Neural cell (in vitro differentiated cells): ENCODE results near the gene ARHGEF11. TPM values are rescaled to one million over a fixed set of nuclear protein-coding genes. Genes with fewer than 3 reads are reported as not detected.

Experiments used
- H2AFZ ChIP-seq: fragments of 200-600, 300-800 bp; sonication (generic), shearing (Covaris generic); 2 replicates; pipeline ENCODE4 v1.6.0; 2014; ENCODE audit warnings: low read depth, mild to moderate bottlenecking, antibody characterized with exemption, low read length, moderate library complexity
- H3F3A ChIP-seq: fragments of 200-600 bp; shearing (Covaris generic); 2 replicates; pipeline ENCODE4 v1.6.1; 2016; ENCODE audit warnings: mild to moderate bottlenecking, moderate library complexity, mixed read lengths, antibody characterized with exemption, low read length; ENCODE audit not compliant: insufficient read depth, poor library complexity, severe bottlenecking
- H3K27ac ChIP-seq: fragments of 200-600, 300-800 bp; sonication (generic), shearing (Covaris generic); 2 replicates; pipeline ENCODE4 v1.5.1; 2014; ENCODE audit warnings: mild to moderate bottlenecking, low read length, moderate library complexity
- H3K27me3 ChIP-seq: fragments of 300-800, 200-600 bp; sonication (generic), shearing (Covaris generic); 2 replicates; pipeline ENCODE4 v1.6.0; 2014; ENCODE audit warnings: mild to moderate bottlenecking, low read depth, low read length, moderate library complexity; ENCODE audit not compliant: insufficient read depth
- H3K36me3 ChIP-seq: fragments of 300-800, 200-600 bp; sonication (generic), shearing (Covaris generic); 2 replicates; pipeline ENCODE4 v1.5.1; 2014; ENCODE audit warnings: mild to moderate bottlenecking, antibody characterized with exemption, low read length, moderate library complexity; ENCODE audit not compliant: insufficient read depth
- H3K4me2 ChIP-seq: fragments of 300-800, 200-600 bp; sonication (generic), shearing (Covaris generic); 2 replicates; pipeline ENCODE4 v1.6.0; 2014; ENCODE audit warnings: mild to moderate bottlenecking, low read length
- H3K4me3 ChIP-seq: fragments of 300-800, 200-600 bp; sonication (generic), shearing (Covaris generic); 2 replicates; pipeline ENCODE4 v1.5.1; 2014; ENCODE audit warnings: mild to moderate bottlenecking, low read length, moderate library complexity
- H3K79me2 ChIP-seq: fragments of 200-600 bp; shearing (Covaris generic); replicated peaks from 2 replicates; pipeline ENCODE4 v1.6.0; 2014; ENCODE audit warnings: mild to moderate bottlenecking, low read length, moderate library complexity; ENCODE audit not compliant: insufficient read depth
- H3K9ac ChIP-seq: fragments of 300-800, 200-600 bp; sonication (generic), shearing (Covaris generic); 2 replicates; pipeline ENCODE4 v1.6.1; 2016; ENCODE audit warnings: mild to moderate bottlenecking, low read length, mixed read lengths
- H3K9me2 ChIP-seq: fragments of 200-600 bp; shearing (Covaris generic); 2 replicates; pipeline ENCODE4 v1.6.1; 2016; ENCODE audit warnings: mild to moderate bottlenecking, low read length, mixed read lengths; ENCODE audit not compliant: insufficient read depth
- H3K9me3 ChIP-seq: fragments of 200-600, 300-800 bp; sonication (generic), shearing (Covaris generic); 2 replicates; pipeline ENCODE4 v1.6.1; 2016; ENCODE audit warnings: mild to moderate bottlenecking, mixed run types, low read length, moderate library complexity, mixed read lengths
- H4K20me1 ChIP-seq: fragments of 200-600 bp; shearing (Covaris generic); 2 replicates; pipeline ENCODE4 v1.6.1; 2016; ENCODE audit warnings: mild to moderate bottlenecking, mixed run types; ENCODE audit not compliant: insufficient read depth
- EP300 ChIP-seq: fragments of 450-650 bp; conservative IDR thresholded peaks from 2 replicates; pipeline ENCODE4 v1.6.1; 2014; ENCODE audit warnings: antibody characterized with exemption, mild to moderate bottlenecking, moderate library complexity; ENCODE audit not compliant: poor library complexity, severe bottlenecking
- EZH2 ChIP-seq: fragments of 200-600, 300-800 bp; shearing (Covaris generic), sonication (generic); IDR thresholded peaks from 2 replicates; pipeline ENCODE4 v1.6.1; 2014; ENCODE audit warnings: antibody characterized with exemption, low read length, borderline replicate concordance, mild to moderate bottlenecking; ENCODE audit not compliant: insufficient read depth, poor library complexity, severe bottlenecking
- MXI1 ChIP-seq: fragments of 450-650 bp; conservative IDR thresholded peaks from 2 replicates; pipeline ENCODE4 v1.6.1; 2014; ENCODE audit warnings: antibody characterized with exemption, mild to moderate bottlenecking; ENCODE audit not compliant: poor library complexity, severe bottlenecking
- POLR2AphosphoS5 ChIP-seq: IDR thresholded peaks from 2 replicates; pipeline ENCODE4 v1.6.1; 2012
- RAD21 ChIP-seq: fragments of 450-650 bp; conservative IDR thresholded peaks from 2 replicates; pipeline ENCODE4 v1.6.1; 2014; ENCODE audit warnings: antibody characterized with exemption, mild to moderate bottlenecking, moderate library complexity
- REST ChIP-seq: IDR thresholded peaks from 2 replicates; pipeline ENCODE4 v1.6.1; 2012; ENCODE audit warnings: borderline replicate concordance
- SMC3 ChIP-seq: fragments of 450-650 bp; conservative IDR thresholded peaks from 2 replicates; pipeline ENCODE4 v1.6.1; 2014; ENCODE audit warnings: antibody characterized with exemption, mild to moderate bottlenecking, moderate library complexity; ENCODE audit not compliant: poor library complexity
- TAF1 ChIP-seq: IDR thresholded peaks from 2 replicates; pipeline ENCODE4 v1.6.1; 2012; ENCODE audit warnings: low read depth
- polyA plus RNA-seq: library from polyadenylated mRNA; depleted of rRNA; stranded (reverse); fragments of >200 nt; gene quantifications from 2 replicates; pipeline ENCODE4 v1.2.3, GENCODE V29; 2014
- TF ChIP-seq, protein P1 (sequence below): fragments of 450-650 bp; IDR thresholded peaks from 2 replicates; pipeline ENCODE4 v1.5.1; 2014; ENCODE audit warnings: antibody characterized with exemption, mild to moderate bottlenecking, moderate library complexity; ENCODE audit not compliant: poor library complexity, severe bottlenecking

The ARHGEF11 gene
- polyA plus RNA-seq, 1 donor from 2014 or later, result 33.2 TPM

- Histone ChIP-seq H3F3A (no peaks in the 10 kb centered on the region), H3K79me2 (no peaks in the 10 kb centered on the region), H3K4me3 (no peak overlapping the region), H3K27me3 (peaks cover 76% of the 10 kb centered on the region), H3K9me3 (no peaks in the 10 kb centered on the region), H3K36me3 (no peaks in the 10 kb centered on the region), H2AFZ (no peak overlapping the region), H3K27ac (no peak overlapping the region), H3K4me2 (no peak overlapping the region), H4K20me1 (no peaks in the 10 kb centered on the region), H3K9me2 (no peaks in the 10 kb centered on the region), H3K9ac (no peak overlapping the region)
- TF ChIP-seq POLR2AphosphoS5, result no peak
- no peak for TF ChIP-seq MXI1
- TF ChIP-seq SMC3, result no peak
- TF ChIP-seq REST, result no peak
- TF ChIP-seq EZH2, result no peak
- no peak for TF ChIP-seq TAF1
- no peak for TF ChIP-seq EP300
- TF ChIP-seq RAD21, result no peak
- TF ChIP-seq, protein P1, sequence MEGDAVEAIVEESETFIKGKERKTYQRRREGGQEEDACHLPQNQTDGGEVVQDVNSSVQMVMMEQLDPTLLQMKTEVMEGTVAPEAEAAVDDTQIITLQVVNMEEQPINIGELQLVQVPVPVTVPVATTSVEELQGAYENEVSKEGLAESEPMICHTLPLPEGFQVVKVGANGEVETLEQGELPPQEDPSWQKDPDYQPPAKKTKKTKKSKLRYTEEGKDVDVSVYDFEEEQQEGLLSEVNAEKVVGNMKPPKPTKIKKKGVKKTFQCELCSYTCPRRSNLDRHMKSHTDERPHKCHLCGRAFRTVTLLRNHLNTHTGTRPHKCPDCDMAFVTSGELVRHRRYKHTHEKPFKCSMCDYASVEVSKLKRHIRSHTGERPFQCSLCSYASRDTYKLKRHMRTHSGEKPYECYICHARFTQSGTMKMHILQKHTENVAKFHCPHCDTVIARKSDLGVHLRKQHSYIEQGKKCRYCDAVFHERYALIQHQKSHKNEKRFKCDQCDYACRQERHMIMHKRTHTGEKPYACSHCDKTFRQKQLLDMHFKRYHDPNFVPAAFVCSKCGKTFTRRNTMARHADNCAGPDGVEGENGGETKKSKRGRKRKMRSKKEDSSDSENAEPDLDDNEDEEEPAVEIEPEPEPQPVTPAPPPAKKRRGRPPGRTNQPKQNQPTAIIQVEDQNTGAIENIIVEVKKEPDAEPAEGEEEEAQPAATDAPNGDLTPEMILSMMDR, result no peak
Measured at GRCh38 chr1:156926175-156926574, 119.4 kb downstream of the ARHGEF11 start.

GRCh38 chr1:156925154-156926010 is 120.2 kb downstream of the ARHGEF11 start:
- Histone ChIP-seq H3F3A (no peaks in the 10 kb centered on the region), H3K4me2 (no peak overlapping the region), H2AFZ (no peak overlapping the region), H3K4me3 (no peak overlapping the region), H3K9me3 (no peaks in the 10 kb centered on the region), H4K20me1 (no peaks in the 10 kb centered on the region), H3K9me2 (no peaks in the 10 kb centered on the region), H3K79me2 (no peaks in the 10 kb centered on the region), H3K27ac (no peak overlapping the region), H3K27me3 (peaks cover 84% of the 10 kb centered on the region), H3K36me3 (no peaks in the 10 kb centered on the region), H3K9ac (no peak overlapping the region)
- TF ChIP-seq EZH2 (no peak), SMC3 (no peak), MXI1 (no peak), RAD21 (no peak), EP300 (no peak), TAF1 (no peak), REST (no peak), POLR2AphosphoS5 (no peak)
- TF ChIP-seq, protein P1, result no peak
